NT2/D1 (cell line): Measurements from ENCODE around the gene FAM149B1.

Source experiments
- SUZ12 ChIP-seq: IDR thresholded peaks from 2 replicates; pipeline ENCODE4 v1.6.1; 2011; ENCODE audit not compliant: insufficient read length, insufficient read depth; ENCODE audit errors: extremely low read depth
- YY1 ChIP-seq: IDR thresholded peaks from 2 replicates; pipeline ENCODE4 v1.6.1; 2011; ENCODE audit not compliant: insufficient read length, insufficient read depth

DNA sequence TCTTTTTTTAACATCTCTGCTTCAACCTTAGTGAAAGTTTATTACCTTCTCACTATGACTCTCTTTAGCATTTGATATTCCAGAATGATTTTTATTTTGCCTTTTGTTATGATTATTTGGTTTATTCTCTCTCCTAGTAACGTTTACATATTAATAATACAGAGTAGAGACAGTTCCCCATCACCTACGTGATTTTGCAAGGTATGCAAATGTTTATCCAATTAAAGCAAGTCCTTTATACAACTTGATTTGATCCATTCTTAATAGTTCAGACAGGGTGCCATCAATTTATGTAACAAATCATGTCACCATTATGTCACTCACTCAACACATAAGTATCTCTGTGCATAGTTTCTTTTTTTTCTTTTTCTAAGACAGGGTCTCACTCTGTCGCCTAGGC lies 26.3 kb upstream of the FAM149B1 start:
- TF ChIP-seq SUZ12 (no peak), YY1 (no peak)
